HCT116 (cell line): ENCODE data around the gene ADAM8. TPM values are rescaled to one million over a fixed set of nuclear protein-coding genes. Genes with fewer than 3 reads are reported as not detected.

ENCODE experiments used
- ATAC-seq: fragments of 200-7000 bp; cut with Tn5 transposase; 2 replicates; pipeline ENCODE4 v1.9.1; 2020; ENCODE audit warnings: mild to moderate bottlenecking, moderate library complexity
- BruUV-seq: library from RNA; stranded (reverse); fragments of 400-500 nt; replicated peaks from 2 replicates; lab custom pipeline; 2021; lab: Mats Ljungman, UMichigan
- CTCF ChIA-PET: fragments of 300-600 bp; sonication (Branson Sonifier 250); formaldehyde crosslinking; loops from one replicate; lab custom pipeline; 2021; ENCODE audit warnings: antibody characterized with exemption; lab: Charles Lee
- POLR2A ChIA-PET: fragments of 300-600, 350-600 bp; sonication (Branson Sonifier 250); formaldehyde crosslinking; loops from one replicate; lab custom pipeline; 2021; ENCODE audit warnings: antibody characterized with exemption; lab: Charles Lee
- RAD21 ChIA-PET, 2 experiments: fragments of 300-600 bp; sonication (Branson Sonifier 250); formaldehyde crosslinking; loops; one replicate each; lab custom pipeline; 2023; ENCODE audit warnings: low total read pairs in 2 of 2; ENCODE audit not compliant: uncharacterized antibody in 2 of 2, unreplicated experiment in 2 of 2, low non-redundant PET in 1 of 2; lab: Charles Lee
- DNase-seq: peaks from one replicate; pipeline ENCODE4 v3.0.0-alpha.2; 2010; ENCODE audit warnings: low read depth, low spot score
- H2AFZ ChIP-seq: fragments of 200-600 bp; shearing (Covaris generic), sonication (generic); 2 replicates; pipeline ENCODE4 v1.6.1; 2017; ENCODE audit warnings: low read depth, mixed run types, mixed read lengths, antibody characterized with exemption, low read length; ENCODE audit not compliant: poor library complexity, severe bottlenecking
- H3K27ac ChIP-seq: 2 replicates; pipeline ENCODE4 v1.5.1; 2012; ENCODE audit warnings: low read depth, low read length
- H3K27me3 ChIP-seq: fragments of 200-600 bp; sonication (generic); 2 replicates; pipeline ENCODE4 v1.6.1; 2016; ENCODE audit warnings: mixed run types, low read length, mixed read lengths; ENCODE audit not compliant: insufficient read depth
- H3K36me3 ChIP-seq, 2 experiments: fragments of 200-500 bp in 1 of 2; fragments of 200-600 bp in 1 of 2; sonication (Bioruptor generic) in 1 of 2; sonication (generic) in 1 of 2; 2 replicates each; pipeline versions ENCODE4 v1.5.1 to v1.6.1; 2014 to 2016; ENCODE audit warnings: low read length in 2 of 2, inconsistent platforms in 1 of 2, mixed read lengths in 1 of 2, mixed run types in 1 of 2; ENCODE audit not compliant: insufficient read depth in 2 of 2, control insufficient read depth in 1 of 2
- H3K4me1 ChIP-seq, 2 experiments: fragments of 200-600 bp in 1 of 2; sonication (generic) in 1 of 2; 2 replicates each; pipeline versions ENCODE4 v1.5.1 to v1.6.1; 2012 to 2017; ENCODE audit warnings: low read length in 2 of 2, inconsistent platforms in 1 of 2, mild to moderate bottlenecking in 1 of 2, mixed read lengths in 1 of 2, mixed run types in 1 of 2, moderate library complexity in 1 of 2; ENCODE audit not compliant: insufficient read depth in 2 of 2, control insufficient read depth in 1 of 2
- H3K4me2 ChIP-seq: fragments of 200-600 bp; sonication (generic); 2 replicates; pipeline ENCODE4 v1.6.1; 2017; ENCODE audit warnings: mixed run types, low read length, mixed read lengths
- H3K4me3 ChIP-seq, 2 experiments: fragments of 200-600 bp in 1 of 2; sonication (generic) in 1 of 2; replicated peaks in 1 of 2; 2 replicates each; pipeline ENCODE4 v1.5.1; 2011 to 2016; ENCODE audit warnings: low read length in 2 of 2, control low read depth in 1 of 2, low read depth in 1 of 2, mild to moderate bottlenecking in 1 of 2, mixed read lengths in 1 of 2, mixed run types in 1 of 2
- H3K79me2 ChIP-seq: fragments of 200-600 bp; sonication (generic); 2 replicates; pipeline ENCODE4 v1.6.1; 2017; ENCODE audit warnings: mild to moderate bottlenecking, mixed run types, low read length, moderate library complexity, mixed read lengths; ENCODE audit not compliant: insufficient read depth
- H3K9ac ChIP-seq: fragments of 200-600 bp; sonication (generic); 2 replicates; pipeline ENCODE4 v1.6.1; 2016; ENCODE audit warnings: low read length, mixed read lengths
- H3K9me2 ChIP-seq: fragments of 200-600 bp; sonication (generic), shearing (Covaris generic); 2 replicates; pipeline ENCODE4 v1.6.1; 2017; ENCODE audit warnings: mixed run types, mild to moderate bottlenecking, moderate library complexity; ENCODE audit not compliant: insufficient read depth
- H3K9me3 ChIP-seq, 2 experiments: fragments of 200-500 bp in 1 of 2; fragments of 200-600 bp in 1 of 2; sonication (Bioruptor generic) in 1 of 2; sonication (generic) in 1 of 2; 2 replicates each; pipeline ENCODE4 v1.6.1; 2014 to 2017; ENCODE audit warnings: low read length in 2 of 2, mixed read lengths in 2 of 2, inconsistent platforms in 1 of 2, low read depth in 1 of 2, mild to moderate bottlenecking in 1 of 2, mixed run types in 1 of 2, moderate library complexity in 1 of 2; ENCODE audit not compliant: control insufficient read depth in 1 of 2, insufficient read depth in 1 of 2
- H4K20me1 ChIP-seq: fragments of 200-600 bp; sonication (generic), shearing (Covaris generic); 2 replicates; pipeline ENCODE4 v1.6.1; 2017; ENCODE audit warnings: mixed run types, mild to moderate bottlenecking, moderate library complexity; ENCODE audit not compliant: insufficient read depth
- CEBPB ChIP-seq: IDR thresholded peaks from 2 replicates; pipeline ENCODE4 v1.6.1; 2012; ENCODE audit warnings: low read depth
- CTCF ChIP-seq, 3 experiments: fragments of 200-600 bp in 1 of 3; sonication (generic) in 1 of 3; IDR thresholded peaks in 2 of 3; conservative IDR thresholded peaks in 1 of 3; 2 replicates each; pipeline ENCODE4 v1.5.1; 2012 to 2017; ENCODE audit warnings: low read depth in 2 of 3, low read length in 2 of 3, antibody characterized with exemption in 1 of 3, borderline replicate concordance in 1 of 3, control low read depth in 1 of 3, mild to moderate bottlenecking in 1 of 3, mixed read lengths in 1 of 3, mixed run types in 1 of 3, moderate library complexity in 1 of 3; ENCODE audit not compliant: insufficient read depth in 1 of 3
- EGR1 ChIP-seq: IDR thresholded peaks from 2 replicates; pipeline ENCODE4 v1.6.1; 2012; ENCODE audit warnings: low read depth
- ELF1 ChIP-seq: IDR thresholded peaks from 2 replicates; pipeline ENCODE4 v1.6.1; 2012; ENCODE audit warnings: low read depth, borderline replicate concordance
- EZH2 ChIP-seq: fragments of 200-600 bp; sonication (generic); IDR thresholded peaks from 2 replicates; pipeline ENCODE4 v1.6.1; 2017; ENCODE audit warnings: antibody characterized with exemption, mixed run types
- FOSL1 ChIP-seq: IDR thresholded peaks from 2 replicates; pipeline ENCODE4 v1.6.1; 2012; ENCODE audit warnings: low read depth
- MAX ChIP-seq: IDR thresholded peaks from 2 replicates; pipeline ENCODE4 v1.6.1; 2012
- REST ChIP-seq: IDR thresholded peaks from 2 replicates; pipeline ENCODE4 v1.6.1; 2012; ENCODE audit warnings: low read depth
- SP1 ChIP-seq: IDR thresholded peaks from 2 replicates; pipeline ENCODE4 v1.6.1; 2012; ENCODE audit warnings: low read depth
- SRF ChIP-seq: IDR thresholded peaks from 2 replicates; pipeline ENCODE4 v1.6.1; 2012; ENCODE audit warnings: low read depth
- ZBTB33 ChIP-seq: IDR thresholded peaks from 2 replicates; pipeline ENCODE4 v1.6.1; 2011; ENCODE audit warnings: mild to moderate bottlenecking, low read length, moderate library complexity; ENCODE audit not compliant: insufficient replicate concordance; ENCODE audit errors: extremely low read depth
- ZNF274 ChIP-seq: fragments of 200-500 bp; sonication (Bioruptor generic); IDR thresholded peaks from 2 replicates; pipeline ENCODE4 v1.6.1; 2014; ENCODE audit warnings: mild to moderate bottlenecking, low read depth, low read length, inconsistent platforms
- intact Hi-C: fragments of 100-400 bp; cut with micrococcal nuclease; formaldehyde crosslinking; loops from 2 replicates; pipeline ENCODE4 v1.10.0; 2022
- total RNA-seq: library from RNA; stranded (reverse); gene quantifications from one replicate; pipeline ENCODE4 v1.2.1, GENCODE V29; 2021; ENCODE audit not compliant: unreplicated experiment

Gene ADAM8
- total RNA-seq, 1 experiment from 2014 or later = 4.1 TPM

GRCh38 chr10:133294189-133294588 lies 17.5 kb upstream of the ADAM8 start:
- CTCF ChIA-PET = no interaction called here
- ATAC-seq = no peak

More at GRCh38 chr10:133294189-133294588, 17.5 kb upstream of the ADAM8 start:
- Histone ChIP-seq H3K27me3 (no peaks in the 10 kb centered on the region), H3K9me2 (no peaks in the 10 kb centered on the region), H3K4me1 (peaks cover 0 to 6% of the 10 kb centered on the region in 2 experiments; a peak in 1 of 4 replicates), H3K79me2 (no peaks in the 10 kb centered on the region), H3K36me3 (no peaks in the 10 kb centered on the region; a peak in 2 of 4 replicates), H3K9me3 (no peaks in the 10 kb centered on the region), H3K4me3 (no peak overlapping the region), H3K9ac (no peak overlapping the region)
- BruUV-seq = no TSS peak
- ChIA-PET RAD21 (no interaction called here), POLR2A (no interaction called here)
- intact Hi-C loops = no loop called here
- TF ChIP-seq SP1 (no peak), FOSL1 (no peak), SRF (no peak), ZNF274 (no peak), EZH2 (no peak), MAX (no peak), ELF1 (no peak), EGR1 (no peak), CEBPB (no peak), ZBTB33 (no peak), CTCF (IDR thresholded peaks at IDR 0.05 in 2 of 3, conservative IDR thresholded peaks at IDR 0.05 in 1 of 3; ENCODE audit: borderline replicate concordance in 1 of 3, insufficient read depth in 1 of 3, low read depth in 2 of 3, low read length in 2 of 3) (no peak), REST (no peak)
- TF ChIP-seq, all 23 proteins: peak for 0
- Histone ChIP-seq H3K27ac (no peak overlapping the region), H4K20me1 (no peaks in the 10 kb centered on the region), H3K4me2 (no peak overlapping the region), H2AFZ (no peak overlapping the region)
- DNase-seq = no peak
